ENCODE results near the gene SIRT7.

SIRT7 gene

DNA sequence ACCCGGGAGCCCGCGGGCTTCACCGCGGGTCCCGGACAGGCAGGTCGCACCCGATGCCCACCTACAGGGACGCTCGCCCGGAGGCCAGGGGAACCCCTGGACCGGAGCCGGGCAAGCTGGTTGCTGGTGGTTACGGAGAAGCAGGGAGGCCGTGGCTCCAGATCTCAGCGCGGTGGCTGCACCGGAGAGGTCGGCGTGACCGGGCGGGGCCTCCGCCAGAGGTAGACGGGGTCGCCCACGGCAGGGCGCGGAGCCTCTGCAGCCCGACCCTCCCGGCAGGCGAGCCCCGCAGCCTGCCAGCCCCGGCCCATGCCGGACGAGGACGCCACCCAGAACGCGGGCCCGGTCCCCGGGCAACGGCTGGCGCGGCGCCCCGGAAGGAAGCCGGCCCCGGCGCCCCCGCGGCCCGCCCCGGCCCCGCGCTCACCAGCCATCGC lies 7.1 kb downstream of the SIRT7 start:
- TF ChIP-seq, protein P1, sequence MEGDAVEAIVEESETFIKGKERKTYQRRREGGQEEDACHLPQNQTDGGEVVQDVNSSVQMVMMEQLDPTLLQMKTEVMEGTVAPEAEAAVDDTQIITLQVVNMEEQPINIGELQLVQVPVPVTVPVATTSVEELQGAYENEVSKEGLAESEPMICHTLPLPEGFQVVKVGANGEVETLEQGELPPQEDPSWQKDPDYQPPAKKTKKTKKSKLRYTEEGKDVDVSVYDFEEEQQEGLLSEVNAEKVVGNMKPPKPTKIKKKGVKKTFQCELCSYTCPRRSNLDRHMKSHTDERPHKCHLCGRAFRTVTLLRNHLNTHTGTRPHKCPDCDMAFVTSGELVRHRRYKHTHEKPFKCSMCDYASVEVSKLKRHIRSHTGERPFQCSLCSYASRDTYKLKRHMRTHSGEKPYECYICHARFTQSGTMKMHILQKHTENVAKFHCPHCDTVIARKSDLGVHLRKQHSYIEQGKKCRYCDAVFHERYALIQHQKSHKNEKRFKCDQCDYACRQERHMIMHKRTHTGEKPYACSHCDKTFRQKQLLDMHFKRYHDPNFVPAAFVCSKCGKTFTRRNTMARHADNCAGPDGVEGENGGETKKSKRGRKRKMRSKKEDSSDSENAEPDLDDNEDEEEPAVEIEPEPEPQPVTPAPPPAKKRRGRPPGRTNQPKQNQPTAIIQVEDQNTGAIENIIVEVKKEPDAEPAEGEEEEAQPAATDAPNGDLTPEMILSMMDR (IDR thresholded peaks at IDR 0.05; ENCODE audit: borderline replicate concordance, control extremely low read depth, extremely low read depth, insufficient read depth, missing control alignments): no peak
- DNase-seq (ENCODE audit: low spot score): no peak
- in situ Hi-C loops (cut with MboI; ENCODE audit: low sequenced_read_pairs, unreplicated experiment): no loop called here

DNA sequence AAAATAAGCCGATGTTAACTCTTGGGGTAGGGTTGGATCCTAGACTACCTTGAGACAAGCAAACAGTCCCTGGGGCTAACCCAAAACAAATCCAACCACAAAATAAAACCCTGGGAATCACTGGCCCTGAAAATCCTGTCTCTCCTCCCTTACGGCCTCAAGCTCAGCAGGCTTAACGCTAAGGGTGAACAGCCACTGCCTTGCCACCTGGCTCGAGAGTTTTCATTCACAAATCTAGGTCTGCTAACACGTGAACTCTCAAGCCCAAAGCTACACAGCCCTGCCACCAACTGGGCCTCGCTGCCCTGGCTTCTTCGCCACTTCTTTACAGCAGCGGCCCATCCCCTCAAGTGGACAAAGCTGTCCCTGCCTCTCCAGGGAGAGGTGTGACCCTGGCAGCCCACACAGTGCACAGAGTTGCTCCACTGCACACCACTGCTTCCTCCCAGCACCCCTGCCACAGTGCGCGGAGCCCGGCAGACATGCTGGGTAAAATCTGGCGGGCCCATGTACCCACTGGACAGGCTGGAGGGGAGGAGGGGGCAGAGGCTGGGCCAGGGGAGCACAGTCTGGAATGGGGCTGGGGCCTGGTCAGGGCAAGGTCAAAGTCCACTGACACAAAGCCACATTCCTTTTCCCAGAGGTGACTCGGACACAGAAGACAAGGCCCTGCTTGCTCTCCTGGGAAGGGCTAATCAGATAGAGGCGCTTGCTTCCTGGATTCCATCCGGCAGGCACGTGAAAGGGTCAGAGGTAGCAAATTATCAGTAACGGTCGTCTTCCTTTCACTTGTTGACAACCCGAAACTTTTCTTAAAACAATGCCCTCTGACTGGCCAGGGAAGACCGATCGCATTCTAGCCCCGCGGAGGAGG lies 7.8 kb downstream of the SIRT7 start:
- no peak for DNase-seq (ENCODE audit: low spot score)

DNA sequence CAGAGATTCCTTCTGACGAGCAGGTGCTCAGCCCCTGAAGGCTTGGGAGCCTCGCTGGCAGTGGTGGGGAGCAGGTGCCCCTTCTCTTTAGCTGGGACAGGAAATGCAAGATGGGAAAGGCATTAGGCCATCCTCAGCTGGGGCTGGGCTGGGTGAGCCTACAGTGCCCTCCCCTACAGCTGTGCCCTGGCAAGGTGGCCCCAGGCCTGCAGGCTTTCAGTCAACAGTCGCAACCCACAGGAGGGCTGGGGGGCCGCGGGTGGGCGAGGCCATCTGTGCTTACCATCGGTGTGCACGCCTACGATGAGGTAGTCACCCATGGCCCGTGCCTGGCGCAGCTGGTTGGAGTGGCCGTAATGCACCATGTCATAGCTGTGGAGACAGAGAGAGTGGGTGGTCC lies 8.7 kb downstream of the SIRT7 start:
- DNase-seq (ENCODE audit: low spot score): no peak
- in situ Hi-C loops (cut with MboI; ENCODE audit: low sequenced_read_pairs, unreplicated experiment): no loop called here
- TF ChIP-seq, protein P1 (IDR thresholded peaks at IDR 0.05; ENCODE audit: borderline replicate concordance, control extremely low read depth, extremely low read depth, insufficient read depth, missing control alignments): no peak

More for the DNA sequence above, 7.8 kb downstream of the SIRT7 start:
- TF ChIP-seq, protein P1 (IDR thresholded peaks at IDR 0.05; ENCODE audit: borderline replicate concordance, control extremely low read depth, extremely low read depth, insufficient read depth, missing control alignments): no peak
- in situ Hi-C loops (cut with MboI; ENCODE audit: low sequenced_read_pairs, unreplicated experiment): no loop called here

DNA sequence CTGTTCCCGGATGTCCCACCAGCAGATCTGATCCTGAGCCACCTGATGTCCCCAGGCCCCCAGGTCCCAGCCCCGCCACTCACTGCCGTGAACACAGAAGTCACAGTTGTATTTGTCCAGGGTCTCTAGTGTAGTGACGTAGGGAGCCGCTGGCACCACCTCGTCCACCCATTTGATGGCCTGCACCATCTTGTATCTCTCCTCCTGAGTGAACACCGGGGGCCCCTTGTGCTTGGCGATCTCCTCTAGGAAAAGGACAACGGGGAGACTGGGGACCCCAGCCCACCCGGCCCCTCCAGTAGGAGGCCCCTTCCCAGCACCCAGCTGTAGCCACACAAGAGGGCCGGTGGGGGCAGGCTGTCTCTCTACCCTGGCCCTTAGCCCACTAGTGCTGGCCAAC lies 9.2 kb downstream of the SIRT7 start:
- TF ChIP-seq, protein P1 (IDR thresholded peaks at IDR 0.05; ENCODE audit: borderline replicate concordance, control extremely low read depth, extremely low read depth, insufficient read depth, missing control alignments): no peak
- DNase-seq (ENCODE audit: low spot score): no peak
- in situ Hi-C loops (cut with MboI; ENCODE audit: low sequenced_read_pairs, unreplicated experiment): no loop called here

DNA sequence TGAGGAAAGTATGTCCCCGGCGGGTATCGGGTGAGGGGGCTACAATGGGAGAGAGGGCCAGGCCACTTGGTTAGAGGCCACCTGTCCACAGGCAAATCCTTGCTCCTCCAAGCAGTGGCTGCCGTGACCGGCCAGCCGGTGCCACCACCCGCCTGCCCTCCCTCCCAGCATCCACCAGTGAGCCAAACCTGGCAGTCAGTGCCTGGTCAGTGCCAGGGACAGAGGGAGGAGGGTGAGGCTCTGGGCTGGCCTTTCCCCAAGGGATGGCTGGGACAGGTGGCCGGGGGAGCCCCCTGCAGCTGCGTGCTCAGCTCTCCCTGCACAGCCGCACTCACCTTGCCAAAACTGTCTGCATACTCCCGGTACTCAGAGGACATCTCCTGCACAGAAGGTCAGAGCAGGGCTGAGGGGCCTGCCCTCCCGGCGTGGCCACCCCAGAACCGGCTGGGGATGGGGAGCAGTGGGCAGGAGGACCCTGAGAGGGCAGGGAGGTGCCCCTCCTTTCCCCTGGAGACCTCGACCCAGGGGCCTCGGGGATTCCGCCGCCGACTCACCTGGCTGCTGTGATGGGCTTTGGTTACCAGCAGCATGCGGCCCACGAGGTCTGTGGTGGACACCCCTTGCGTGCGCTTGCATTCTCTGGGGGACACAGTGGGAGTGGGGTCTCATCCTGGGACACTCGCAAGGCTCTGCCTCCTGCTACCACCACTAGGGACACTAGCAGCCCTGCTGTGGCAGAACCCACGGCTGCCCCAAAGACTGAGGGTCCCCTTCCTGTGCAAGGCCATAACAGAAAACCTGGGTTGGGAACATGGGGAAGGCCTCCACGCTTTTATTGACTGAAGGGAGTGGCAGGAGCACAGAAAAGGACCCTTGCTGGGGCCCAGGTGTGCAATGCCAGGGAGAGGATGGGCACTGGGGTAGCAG lies 10.5 kb downstream of the SIRT7 start:
- in situ Hi-C loops (cut with MboI; ENCODE audit: low sequenced_read_pairs, unreplicated experiment): no loop called here

More for the DNA sequence above, 10.5 kb downstream of the SIRT7 start:
- no peak for DNase-seq (ENCODE audit: low spot score)
- TF ChIP-seq, protein P1 (IDR thresholded peaks at IDR 0.05; ENCODE audit: borderline replicate concordance, control extremely low read depth, extremely low read depth, insufficient read depth, missing control alignments): no peak

Data from GM13976 (cell line).